HT-29 (cell line): ENCODE results near the gene TDRD3. TPM values are rescaled to one million over a fixed set of nuclear protein-coding genes. Genes with fewer than 3 reads are reported as not detected.

Source experiments
- DNase-seq: peaks from one replicate; pipeline ENCODE4 v3.0.0-alpha.2; 2015; ENCODE audit warnings: low spot score
- total RNA-seq: library from RNA; depleted of rRNA; stranded (reverse); fragments of >200 nt; shearing (Covaris generic); gene quantifications from 2 replicates; pipeline ENCODE4 v1.2.3, GENCODE V29; 2014

TDRD3 gene
- total RNA-seq, 1 experiment from 2014 or later: 10.2 TPM

DNA sequence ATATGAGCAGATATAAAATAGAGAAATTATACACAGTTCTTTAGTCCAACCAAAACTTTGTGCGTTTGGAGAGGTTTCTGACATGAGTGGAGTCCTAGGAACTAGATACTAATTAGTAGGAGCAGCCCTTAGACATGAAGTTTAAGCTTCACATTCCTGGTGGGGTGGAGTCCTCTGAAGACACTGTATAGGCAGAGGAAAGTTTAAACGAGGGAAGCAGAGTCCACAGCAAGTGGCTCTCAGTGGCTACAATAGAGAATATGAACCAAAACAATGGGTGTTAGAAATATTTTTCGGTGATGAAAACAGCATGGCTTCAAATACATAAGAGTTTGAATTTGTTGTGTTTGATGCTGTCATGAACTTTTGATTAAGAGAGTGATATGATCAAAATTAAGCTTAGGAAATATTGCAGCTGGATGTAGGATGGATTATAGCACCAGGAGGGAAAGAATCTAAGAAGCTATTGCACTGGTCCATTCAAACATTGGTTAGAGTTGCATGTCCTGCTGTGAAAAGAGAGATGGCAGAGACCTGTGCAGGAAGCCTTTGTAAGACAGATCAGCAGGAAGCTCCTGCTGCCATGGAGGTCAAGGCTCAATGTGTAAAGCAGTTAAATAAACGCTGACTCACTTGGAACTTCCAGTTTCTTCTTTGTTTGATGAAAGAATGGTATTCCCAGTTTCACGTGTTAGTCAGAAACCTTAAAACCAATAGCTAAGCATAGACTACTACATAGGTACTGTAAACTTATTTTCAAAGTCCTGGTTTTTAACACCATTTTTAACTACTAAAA is 175.2 kb downstream of the TDRD3 start:
- DNase-seq: peak; percentile 46

DNA sequence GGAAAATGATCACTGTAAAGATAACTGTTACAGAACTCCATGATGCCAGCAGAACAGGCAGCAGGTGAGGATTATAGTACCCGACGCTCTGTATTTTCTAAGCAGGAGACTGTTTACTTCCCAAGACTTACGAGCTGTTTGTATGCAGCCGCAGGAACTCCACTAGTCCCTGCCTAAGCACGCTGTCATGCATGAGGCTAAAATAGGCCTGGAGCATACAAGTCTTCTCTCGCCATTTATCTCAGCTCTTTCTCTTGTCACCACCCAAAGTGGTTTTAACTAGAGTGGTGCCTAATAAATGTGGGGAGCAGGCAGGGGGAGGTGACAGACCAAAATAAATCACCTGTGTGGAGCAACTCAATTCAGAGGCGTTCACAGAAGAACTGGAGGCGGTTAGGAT is 175.8 kb downstream of the TDRD3 start:
- DNase-seq: no peak

DNA sequence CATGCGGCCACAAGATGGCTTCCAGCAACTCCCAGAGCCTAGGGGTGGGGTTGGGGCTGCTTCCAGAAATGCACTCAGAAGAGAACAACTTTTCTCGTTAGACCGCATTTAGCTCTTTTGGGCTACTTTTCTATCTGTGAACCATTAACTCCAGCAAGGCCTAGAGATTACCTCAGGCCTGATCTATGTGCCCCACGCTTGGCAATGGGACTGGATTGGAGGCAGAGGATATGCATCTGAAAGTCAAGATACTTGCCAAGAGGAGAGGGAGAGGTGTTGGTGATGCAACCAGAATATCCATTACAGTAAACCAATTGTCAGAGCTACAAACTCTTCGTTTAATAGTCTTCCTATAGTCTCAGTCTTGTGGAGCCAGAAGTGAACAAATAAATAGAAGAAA is 177.7 kb downstream of the TDRD3 start:
- DNase-seq: no peak

DNA sequence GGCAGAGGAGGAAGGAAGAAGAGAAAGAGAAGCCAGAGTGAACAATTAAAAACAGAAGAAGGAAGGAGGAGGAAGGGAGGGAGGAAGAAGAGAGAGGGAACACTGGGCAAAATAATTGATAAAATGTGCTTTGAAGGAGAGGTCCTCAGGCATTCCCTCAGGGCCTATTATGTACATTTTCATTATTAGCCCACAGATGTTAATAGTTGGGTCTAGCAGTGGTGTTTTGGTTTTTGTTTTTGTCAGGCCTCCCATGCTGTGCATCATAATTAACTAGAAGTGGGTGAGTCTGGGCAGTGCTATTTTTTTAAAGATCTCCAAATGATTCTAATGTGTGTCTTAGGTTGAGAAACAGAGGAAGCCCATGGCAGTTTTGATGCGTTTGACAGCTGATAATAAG is 178.1 kb downstream of the TDRD3 start:
- DNase-seq: no peak

DNA sequence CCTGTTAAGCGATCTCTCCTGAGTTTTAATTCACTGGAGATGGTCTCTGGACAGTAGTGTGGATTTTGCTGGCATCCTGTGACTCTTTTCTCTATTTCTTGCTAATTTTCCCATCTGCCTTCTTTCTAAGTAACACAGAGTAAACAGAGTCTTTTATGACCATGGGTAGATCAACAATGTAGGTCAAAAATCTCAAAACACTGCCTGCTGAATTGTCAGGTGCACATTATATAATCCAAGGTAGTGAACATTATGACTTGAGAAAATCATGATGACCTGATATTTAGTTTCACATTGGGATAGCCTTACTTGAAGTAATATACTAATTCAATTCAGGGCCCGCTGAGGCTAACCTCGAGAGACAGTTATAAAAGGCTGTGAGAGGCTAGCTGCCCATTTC is 180.7 kb downstream of the TDRD3 start:
- DNase-seq: no peak

DNA sequence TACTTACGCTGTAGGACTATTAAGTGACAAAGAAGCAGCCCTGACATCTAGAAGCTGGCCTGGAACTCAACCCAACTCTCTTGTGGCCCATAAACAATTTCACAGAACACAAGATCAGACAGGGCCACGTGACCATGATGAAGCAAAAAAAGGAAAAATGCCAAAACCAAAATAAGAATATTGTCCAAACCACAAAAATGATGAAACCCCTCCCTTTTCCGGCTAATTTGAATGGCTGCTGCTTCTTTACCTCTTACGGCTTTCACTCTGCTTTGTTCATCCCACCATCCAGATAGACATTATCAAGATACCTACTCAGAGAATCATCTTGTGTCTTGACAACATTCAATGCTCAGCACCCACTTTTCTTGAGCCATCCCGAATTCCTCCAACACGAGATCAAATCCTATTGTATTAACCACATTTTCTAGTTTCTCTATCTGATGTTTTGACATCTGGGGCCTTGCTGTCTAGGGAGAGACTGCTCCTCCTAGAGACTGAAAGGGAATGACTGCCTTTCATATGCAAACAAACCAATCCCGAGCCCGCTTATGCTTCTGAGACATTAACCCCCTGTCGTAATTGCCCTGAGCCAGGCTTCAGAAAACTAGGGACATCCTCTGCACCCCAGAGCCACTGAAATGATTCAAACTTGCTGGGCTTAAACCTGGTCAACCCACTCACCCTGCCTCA is 186.3 kb downstream of the TDRD3 start:
- DNase-seq: no peak

DNA sequence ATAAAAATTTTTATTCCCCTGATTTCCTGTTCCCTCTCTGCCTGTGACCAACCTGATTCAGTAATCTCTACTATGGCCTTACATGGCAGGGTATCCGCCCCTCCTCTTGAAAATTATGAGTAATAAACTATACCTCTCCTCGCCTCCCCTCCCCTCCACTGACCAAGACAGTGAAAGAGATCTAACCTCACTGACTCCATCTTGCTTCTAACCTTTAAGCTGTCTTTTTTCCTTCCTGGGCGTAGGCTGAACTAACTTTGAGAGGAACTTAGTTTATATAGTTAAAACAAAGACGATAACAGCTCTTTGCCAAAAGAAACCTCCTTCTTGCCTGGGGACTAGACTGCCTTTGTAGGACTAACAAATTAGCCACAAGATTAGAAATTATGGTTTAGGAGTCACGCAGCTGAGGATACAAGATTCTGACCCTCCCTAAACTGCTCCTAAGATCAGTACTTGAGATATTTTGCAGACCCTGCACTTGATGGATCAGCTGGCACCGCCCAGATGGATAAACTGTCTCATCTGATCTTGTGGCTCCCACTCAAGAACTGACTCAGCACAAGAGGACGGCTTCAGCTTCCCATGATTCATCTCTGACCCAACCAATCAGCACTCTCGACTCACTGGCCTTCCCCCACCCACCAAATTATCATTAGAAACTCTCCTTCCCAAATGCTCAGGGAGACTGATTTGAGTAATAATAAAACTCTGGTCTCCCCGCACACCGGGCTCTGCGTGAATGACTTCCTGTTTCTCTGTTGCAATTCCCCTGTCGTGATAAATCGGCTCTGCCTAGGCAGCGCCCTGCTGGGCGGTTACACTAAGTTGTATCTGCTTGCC is 187.1 kb downstream of the TDRD3 start:
- DNase-seq: no peak

DNA sequence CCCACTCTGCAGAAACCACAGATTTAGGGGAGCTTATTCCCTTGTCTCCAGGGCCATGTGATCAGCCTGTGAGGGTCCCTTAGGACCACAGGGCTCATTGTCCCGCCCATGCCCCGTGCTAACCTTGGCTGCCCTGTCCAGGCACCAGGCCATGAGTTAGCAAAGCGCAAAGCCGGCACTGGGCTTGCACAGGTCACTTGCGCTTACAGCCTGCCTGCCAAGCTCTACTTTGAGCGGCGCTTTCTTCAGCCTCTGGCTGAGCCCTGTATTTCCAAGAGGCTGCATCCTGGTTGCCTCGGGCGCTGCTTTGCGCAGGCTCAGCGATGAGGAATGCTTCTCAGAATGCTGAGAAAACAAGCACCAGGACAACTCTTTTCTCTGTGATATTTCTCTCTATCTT is 188.0 kb downstream of the TDRD3 start:
- DNase-seq: no peak

DNA sequence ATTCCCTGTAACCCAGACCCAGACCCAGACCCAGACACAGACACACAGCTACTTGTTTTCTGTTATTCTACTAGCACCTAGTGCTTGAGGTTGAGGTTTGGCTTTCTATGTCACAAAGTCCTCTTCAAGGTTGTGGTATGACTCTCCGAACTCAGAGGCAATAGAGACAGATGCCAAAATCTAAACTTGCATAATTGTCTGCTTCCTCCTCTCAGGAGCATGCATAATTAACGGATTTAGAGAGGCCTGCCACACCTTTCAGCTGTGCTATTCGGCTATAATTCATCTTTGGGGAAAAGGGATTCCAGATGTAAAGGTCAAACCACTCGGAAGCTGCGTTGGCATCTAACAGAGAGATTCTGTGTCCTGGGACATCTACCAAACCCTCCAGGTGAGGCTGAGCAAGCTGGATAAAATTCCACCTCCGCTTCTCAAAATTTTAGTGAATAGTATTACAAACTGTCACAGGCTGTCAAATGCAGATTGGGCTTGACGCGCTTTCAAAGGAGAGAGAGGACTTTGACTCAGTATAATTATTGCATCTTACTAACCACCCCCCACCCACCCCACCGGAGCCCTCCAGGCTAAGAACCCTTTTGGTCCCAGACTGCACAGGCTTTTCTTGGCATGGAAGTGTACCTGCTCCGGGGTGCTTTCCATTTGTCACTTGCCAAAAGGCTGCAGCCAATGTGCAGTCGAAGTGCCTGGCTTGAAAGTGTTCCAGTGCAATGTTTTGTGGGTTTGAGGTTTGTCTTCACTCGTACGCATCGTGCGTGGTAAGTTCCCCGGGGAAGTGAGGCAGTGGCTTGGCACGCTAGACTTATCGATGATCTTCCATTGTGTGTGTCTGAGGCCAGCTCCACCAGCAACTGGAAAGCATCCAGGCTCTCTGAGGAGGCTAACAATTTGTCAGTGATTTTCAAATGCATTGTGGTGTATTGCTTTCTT is 194.1 kb downstream of the TDRD3 start:
- no peak for DNase-seq

DNA sequence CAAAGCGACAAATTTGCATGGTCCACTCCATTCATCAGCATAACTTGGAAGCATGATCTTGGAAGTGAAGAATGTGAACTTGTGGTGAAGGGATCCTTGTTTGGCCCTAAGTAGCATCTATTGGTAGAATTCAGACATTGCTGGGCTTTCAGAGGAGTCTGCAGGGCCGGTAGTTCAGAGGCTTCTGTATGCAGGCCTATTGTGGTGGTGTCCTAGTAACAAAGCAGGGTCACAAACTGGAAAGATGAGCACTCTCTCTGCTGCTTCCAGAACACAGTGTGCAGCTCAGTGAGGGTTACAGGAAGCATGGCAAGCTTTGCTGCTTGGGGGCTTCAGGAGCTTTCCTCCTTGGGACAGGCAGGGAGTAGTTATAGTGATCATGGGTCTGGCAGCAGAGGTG is 206.0 kb downstream of the TDRD3 start:
- no peak for DNase-seq

DNA sequence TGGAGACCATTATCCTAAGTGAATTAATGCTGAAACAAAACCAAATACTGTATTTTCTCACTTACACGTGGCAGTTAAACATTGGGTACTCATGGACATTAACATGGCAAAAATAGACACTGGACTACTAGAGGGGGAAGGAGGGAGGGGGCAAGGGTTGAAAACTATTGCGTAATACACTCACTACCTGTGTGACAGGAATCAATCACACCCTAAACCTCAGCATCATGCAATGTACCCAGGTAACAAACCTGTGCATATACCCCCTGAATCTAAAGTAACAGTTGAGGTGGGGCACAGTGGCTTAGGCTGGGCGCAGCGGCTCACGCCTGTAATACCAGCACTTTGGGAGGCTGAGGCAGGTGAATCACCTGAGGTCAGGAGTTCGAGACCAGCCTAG is 207.0 kb downstream of the TDRD3 start:
- DNase-seq: no peak

DNA sequence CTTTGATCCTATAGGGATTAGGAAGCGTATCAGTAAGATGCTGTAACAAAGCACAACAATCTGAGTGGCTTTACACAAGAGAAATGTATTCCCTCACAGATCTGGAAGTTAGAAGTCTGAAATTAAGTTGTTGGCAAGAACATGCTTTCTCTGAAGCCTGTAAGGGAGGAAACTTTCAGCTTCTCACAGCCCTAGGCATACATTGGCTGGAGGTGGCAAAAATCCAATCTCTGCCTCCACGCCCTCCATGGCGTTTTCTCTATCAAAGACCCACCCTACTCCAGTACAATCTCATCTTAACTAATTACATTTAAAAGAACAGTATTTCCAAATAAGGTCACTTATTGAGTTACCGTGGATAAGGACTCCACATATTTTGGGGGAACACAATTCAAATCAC is 211.9 kb downstream of the TDRD3 start:
- DNase-seq: no peak

DNA sequence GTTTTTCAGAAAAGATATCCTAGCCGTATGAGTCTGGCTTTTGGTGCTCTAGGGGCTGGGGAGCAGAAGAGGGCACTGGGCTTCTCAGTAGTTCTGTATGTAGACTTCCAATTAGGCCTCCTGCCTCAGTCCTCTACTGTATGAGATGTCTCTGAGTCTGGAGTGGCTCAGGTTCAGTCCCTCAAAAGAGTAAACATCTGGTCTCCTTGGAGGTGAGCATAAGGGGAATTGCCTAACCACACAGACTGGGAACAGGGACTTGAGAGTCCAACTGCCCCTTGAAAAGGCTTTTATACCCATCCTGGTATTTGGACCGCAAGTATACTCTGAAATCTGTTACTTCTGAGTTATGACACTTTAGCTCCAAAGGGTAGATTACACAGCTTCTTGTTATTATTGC is 214.5 kb downstream of the TDRD3 start:
- DNase-seq: no peak

DNA sequence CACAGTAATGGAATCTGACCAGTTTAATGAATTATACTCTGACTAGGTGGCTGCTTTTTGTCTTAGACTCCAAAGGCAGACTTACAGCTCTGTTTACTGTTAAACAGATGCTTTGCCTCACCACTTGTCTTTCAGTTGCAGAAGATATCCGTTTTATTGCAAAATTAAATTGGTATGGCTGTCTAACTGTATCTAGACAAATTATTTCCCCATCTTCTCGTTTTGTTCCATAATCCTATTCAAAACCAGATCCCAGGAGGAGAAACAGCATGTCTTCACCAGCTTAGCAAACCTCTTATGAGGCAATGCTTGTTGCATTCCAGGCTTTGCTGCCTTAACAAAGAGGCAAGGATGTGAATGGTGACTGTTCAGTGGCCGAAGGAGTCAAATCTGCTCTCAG is 215.6 kb downstream of the TDRD3 start:
- no peak for DNase-seq

DNA sequence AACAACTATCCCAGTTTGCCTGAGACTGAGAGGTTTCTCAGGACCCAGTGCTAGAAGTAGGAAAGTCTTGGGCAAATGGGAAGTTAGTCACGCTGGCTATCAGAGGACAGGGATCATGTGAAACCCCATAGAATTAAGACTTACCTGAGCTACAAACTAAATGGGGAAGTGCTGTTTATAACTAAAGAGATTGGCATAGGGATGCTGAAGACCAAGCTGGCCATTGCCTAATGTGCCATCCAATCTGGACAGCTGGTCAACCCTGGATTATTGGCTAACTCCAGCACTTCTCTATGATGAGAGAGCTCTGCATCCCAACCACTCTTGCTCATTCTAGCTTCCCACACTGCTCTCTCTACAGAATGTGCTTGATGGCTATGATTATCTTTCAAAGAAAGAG is 216.1 kb downstream of the TDRD3 start:
- DNase-seq: no peak

DNA sequence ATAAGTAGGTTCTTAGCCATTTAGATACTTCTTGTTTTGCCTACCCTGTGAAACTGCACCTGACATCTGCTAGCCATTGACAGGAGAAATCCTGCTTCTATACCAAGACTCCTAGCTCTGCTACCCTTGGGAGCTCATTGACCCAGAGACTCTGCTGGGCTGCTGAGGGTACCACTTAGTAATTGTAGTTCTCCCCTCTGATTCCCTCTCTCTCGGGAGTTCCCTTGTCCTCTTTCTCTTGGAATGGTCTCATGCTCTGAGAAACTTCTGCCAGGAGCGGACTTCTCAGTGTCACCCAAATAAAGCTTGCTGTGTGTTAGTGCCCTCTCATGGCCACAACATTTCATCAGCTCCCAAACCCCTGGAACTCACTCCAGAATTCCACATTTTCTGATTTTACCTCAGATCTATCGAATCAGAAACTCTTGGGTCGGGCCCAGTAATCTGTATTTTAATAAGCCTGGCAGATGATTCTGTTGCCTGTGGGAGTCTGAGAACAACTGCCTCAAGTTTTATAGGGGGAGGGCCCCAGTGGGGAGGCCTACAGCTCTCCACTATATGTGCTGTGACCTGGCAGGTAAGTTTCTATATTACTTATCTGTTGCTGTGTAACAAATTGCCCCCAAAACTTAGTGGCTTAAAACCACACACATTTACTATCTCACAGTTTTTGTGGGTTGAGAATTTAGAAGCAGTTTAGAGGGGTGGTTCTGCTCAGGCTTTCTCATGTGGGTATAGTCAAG is 221.1 kb downstream of the TDRD3 start:
- DNase-seq: peak; percentile 48

DNA sequence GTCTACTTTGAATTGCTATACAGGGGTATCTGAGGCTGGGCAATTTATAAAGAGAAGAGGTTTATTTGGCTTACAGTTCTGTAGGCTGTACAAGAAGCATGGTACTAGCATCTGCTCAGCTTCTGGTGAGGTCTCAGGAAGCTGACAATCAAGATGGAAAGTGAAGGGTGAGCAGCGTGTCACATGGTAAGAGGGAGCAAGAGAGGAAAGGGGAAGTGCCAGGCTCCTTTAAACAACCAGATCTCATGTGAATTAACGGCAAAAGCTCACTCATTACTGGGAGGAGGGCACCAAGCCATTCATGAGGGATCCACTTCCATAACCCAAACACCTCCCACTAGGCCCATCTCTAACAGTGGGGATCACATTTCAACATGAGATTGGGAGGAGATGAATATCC is 222.4 kb downstream of the TDRD3 start:
- no peak for DNase-seq

DNA sequence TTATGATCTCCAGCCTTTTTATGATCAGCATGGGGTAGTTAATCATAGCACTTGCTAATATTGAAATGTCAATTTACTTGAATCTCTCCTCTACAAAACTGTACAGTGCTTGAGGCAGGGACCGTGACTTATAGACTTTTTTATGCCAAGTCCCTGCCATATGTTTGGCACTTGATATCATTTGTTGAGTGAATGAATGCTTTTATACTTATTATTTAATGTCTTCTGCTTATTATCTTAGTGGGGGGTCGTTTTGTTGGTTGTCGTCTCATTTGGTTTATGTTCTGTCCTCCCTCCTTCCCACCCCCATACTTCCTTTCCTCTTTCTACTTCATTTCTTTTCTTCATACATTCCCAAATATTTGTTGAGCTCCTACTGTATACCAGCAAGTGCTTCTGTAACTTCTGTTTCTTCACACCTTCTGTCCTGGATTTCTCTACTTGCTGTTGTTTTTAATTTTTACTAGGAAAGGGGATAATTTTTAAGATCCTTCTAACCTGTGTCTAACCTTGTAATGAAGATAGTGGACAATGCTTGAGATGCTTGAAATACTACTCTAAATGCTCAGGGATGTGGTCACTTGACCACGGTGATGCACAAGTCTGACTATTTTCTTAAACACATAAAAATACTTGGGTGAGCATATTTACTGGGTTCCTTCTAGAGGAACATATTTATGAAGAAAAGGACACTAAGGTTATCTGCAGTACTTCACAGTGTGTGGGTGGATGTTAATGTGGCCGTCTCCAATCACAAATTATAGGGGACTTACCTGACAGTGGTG is 223.8 kb downstream of the TDRD3 start:
- no peak for DNase-seq

DNA sequence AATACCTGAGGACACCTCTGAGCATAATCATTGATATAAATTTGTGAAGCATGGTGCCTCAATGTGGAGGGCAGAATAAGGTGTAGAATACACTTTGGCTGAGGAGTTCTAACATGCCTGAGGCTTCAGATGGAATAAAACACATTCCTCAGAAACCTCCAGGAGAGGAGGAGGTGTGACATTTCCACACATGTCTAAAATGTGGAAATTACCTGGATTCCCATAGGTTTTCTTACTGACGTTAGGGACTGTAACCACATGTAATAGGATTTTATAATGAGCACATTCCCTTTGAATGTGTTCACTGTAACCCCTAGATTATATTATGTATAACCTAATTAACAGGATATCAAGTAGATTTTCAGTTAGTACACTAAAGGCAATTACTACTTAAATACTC is 226.1 kb downstream of the TDRD3 start:
- no peak for DNase-seq
